SU-DHL-6 (cell line): Measurements from ENCODE around the gene GPR176.

Experiments
- H2AFZ ChIP-seq: fragments of 200-600 bp; sonication (generic); 2 replicates; pipeline ENCODE4 v1.6.1; 2014; ENCODE audit warnings: low read depth, mild to moderate bottlenecking, moderate library complexity, mixed read lengths, antibody characterized with exemption, low read length; ENCODE audit not compliant: severe bottlenecking
- H3F3A ChIP-seq: fragments of 200-600 bp; shearing (Covaris generic); 2 replicates; pipeline ENCODE4 v1.6.0; 2016; ENCODE audit warnings: antibody characterized with exemption, mild to moderate bottlenecking; ENCODE audit not compliant: insufficient read depth
- H3K27ac ChIP-seq: fragments of 200-600 bp; sonication (generic); 2 replicates; pipeline ENCODE4 v1.5.1; 2016; ENCODE audit warnings: low read depth, mild to moderate bottlenecking, low read length, moderate library complexity, mixed read lengths
- H3K27me3 ChIP-seq: fragments of 200-600 bp; sonication (generic), shearing (Covaris generic); 2 replicates; pipeline ENCODE4 v1.6.0; 2014; ENCODE audit warnings: mild to moderate bottlenecking, low read length
- H3K36me3 ChIP-seq: fragments of 200-600 bp; sonication (generic); 2 replicates; pipeline ENCODE4 v1.6.1; 2014; ENCODE audit warnings: mild to moderate bottlenecking, low read length, mixed read lengths
- H3K4me2 ChIP-seq: fragments of 300-600, 200-600 bp; shearing (Covaris generic), sonication (generic); 2 replicates; pipeline ENCODE4 v1.6.0; 2014; ENCODE audit warnings: low read length, low read depth, mild to moderate bottlenecking; ENCODE audit not compliant: poor library complexity, severe bottlenecking
- H3K4me3 ChIP-seq: fragments of 200-600 bp; sonication (generic); 2 replicates; pipeline ENCODE4 v1.5.1; 2014; ENCODE audit warnings: antibody characterized with exemption, low read length, mild to moderate bottlenecking, mixed read lengths; ENCODE audit not compliant: insufficient read depth, poor library complexity, severe bottlenecking
- H3K79me2 ChIP-seq: fragments of 200-600 bp; sonication (generic); 2 replicates; pipeline ENCODE4 v1.6.1; 2014; ENCODE audit warnings: mild to moderate bottlenecking, low read length, moderate library complexity; ENCODE audit not compliant: insufficient read depth
- H3K9ac ChIP-seq: fragments of 200-600 bp; sonication (generic); 2 replicates; pipeline ENCODE4 v1.7.0; 2014; ENCODE audit warnings: mild to moderate bottlenecking, low read length
- H3K9me2 ChIP-seq: fragments of 200-600 bp; sonication (generic); replicated peaks from 2 replicates; pipeline ENCODE4 v1.6.1; 2014; ENCODE audit warnings: low read length; ENCODE audit not compliant: insufficient read depth
- H3K9me3 ChIP-seq: fragments of 200-600 bp; sonication (generic); 2 replicates; pipeline ENCODE4 v1.6.1; 2014; ENCODE audit warnings: low read length, mixed read lengths; ENCODE audit not compliant: insufficient read depth
- H4K20me1 ChIP-seq: fragments of 200-600 bp; sonication (generic); 2 replicates; pipeline ENCODE4 v1.6.1; 2014; ENCODE audit warnings: low read depth, mild to moderate bottlenecking, antibody characterized with exemption, low read length, moderate library complexity, mixed read lengths
- EZH2phosphoT487 ChIP-seq: fragments of 200-600 bp; sonication (generic), shearing (Covaris generic); conservative IDR thresholded peaks from 2 replicates; pipeline ENCODE4 v1.6.1; 2018; ENCODE audit warnings: mild to moderate bottlenecking, antibody characterized with exemption, low read length, moderate library complexity, mixed read lengths
- TF ChIP-seq, protein P1 (sequence below): fragments of 200-600 bp; sonication (generic); IDR thresholded peaks from one replicate; pipeline ENCODE4 v1.5.1; 2017; ENCODE audit warnings: antibody characterized with exemption, mild to moderate bottlenecking, low read length, moderate library complexity; ENCODE audit not compliant: insufficient read depth, poor library complexity, severe bottlenecking

GPR176 gene

GRCh38 chr15:39796601-39797000, 123.5 kb downstream of the GPR176 start:
- Histone ChIP-seq H4K20me1 (no peaks in the 10 kb centered on the region), H3K27me3 (no peaks in the 10 kb centered on the region), H3K4me3 (no peak overlapping the region), H3K9me2 (no peaks in the 10 kb centered on the region), H3F3A (no peaks in the 10 kb centered on the region), H3K27ac (no peak overlapping the region), H3K4me2 (no peak overlapping the region), H3K9ac (no peak overlapping the region), H3K9me3 (no peaks in the 10 kb centered on the region), H3K36me3 (no peaks in the 10 kb centered on the region), H3K79me2 (no peaks in the 10 kb centered on the region), H2AFZ (no peak overlapping the region)
- TF ChIP-seq, protein P1, sequence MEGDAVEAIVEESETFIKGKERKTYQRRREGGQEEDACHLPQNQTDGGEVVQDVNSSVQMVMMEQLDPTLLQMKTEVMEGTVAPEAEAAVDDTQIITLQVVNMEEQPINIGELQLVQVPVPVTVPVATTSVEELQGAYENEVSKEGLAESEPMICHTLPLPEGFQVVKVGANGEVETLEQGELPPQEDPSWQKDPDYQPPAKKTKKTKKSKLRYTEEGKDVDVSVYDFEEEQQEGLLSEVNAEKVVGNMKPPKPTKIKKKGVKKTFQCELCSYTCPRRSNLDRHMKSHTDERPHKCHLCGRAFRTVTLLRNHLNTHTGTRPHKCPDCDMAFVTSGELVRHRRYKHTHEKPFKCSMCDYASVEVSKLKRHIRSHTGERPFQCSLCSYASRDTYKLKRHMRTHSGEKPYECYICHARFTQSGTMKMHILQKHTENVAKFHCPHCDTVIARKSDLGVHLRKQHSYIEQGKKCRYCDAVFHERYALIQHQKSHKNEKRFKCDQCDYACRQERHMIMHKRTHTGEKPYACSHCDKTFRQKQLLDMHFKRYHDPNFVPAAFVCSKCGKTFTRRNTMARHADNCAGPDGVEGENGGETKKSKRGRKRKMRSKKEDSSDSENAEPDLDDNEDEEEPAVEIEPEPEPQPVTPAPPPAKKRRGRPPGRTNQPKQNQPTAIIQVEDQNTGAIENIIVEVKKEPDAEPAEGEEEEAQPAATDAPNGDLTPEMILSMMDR = no peak
- no peak for TF ChIP-seq EZH2phosphoT487

- H3K9me2 ChIP-seq = no peaks in the 10 kb centered on the region
- H3K36me3 ChIP-seq = no peaks in the 10 kb centered on the region
- H4K20me1 ChIP-seq = no peaks in the 10 kb centered on the region
These were observed 124.6 kb downstream of the GPR176 start for GRCh38 chr15:39795486-39795885.

GRCh38 chr15:39794954-39795353, 125.1 kb downstream of the GPR176 start:
- Histone ChIP-seq H4K20me1 (no peaks in the 10 kb centered on the region), H2AFZ (no peak overlapping the region), H3K9ac (no peak overlapping the region), H3K36me3 (no peaks in the 10 kb centered on the region), H3K27ac (no peak overlapping the region), H3K9me2 (no peaks in the 10 kb centered on the region), H3K9me3 (no peaks in the 10 kb centered on the region), H3K4me2 (no peak overlapping the region), H3F3A (no peaks in the 10 kb centered on the region), H3K79me2 (no peaks in the 10 kb centered on the region), H3K4me3 (no peak overlapping the region), H3K27me3 (no peaks in the 10 kb centered on the region)
- TF ChIP-seq, protein P1 = no peak
- TF ChIP-seq EZH2phosphoT487 = no peak

More at GRCh38 chr15:39795486-39795885, 124.6 kb downstream of the GPR176 start:
- Histone ChIP-seq H3K27ac (no peak overlapping the region), H3K9ac (no peak overlapping the region), H3F3A (no peaks in the 10 kb centered on the region), H3K4me3 (no peak overlapping the region), H3K9me3 (no peaks in the 10 kb centered on the region), H3K27me3 (no peaks in the 10 kb centered on the region), H3K79me2 (no peaks in the 10 kb centered on the region), H2AFZ (no peak overlapping the region), H3K4me2 (no peak overlapping the region)
- TF ChIP-seq, protein P1 = no peak
- no peak for TF ChIP-seq EZH2phosphoT487
